Femur (tissue), 1 donor: ENCODE results near the gene SORCS2.

ENCODE experiments used
- DNase-seq: peaks from one replicate; pipeline ENCODE4 v3.0.0-alpha.2; 2017

Gene SORCS2

DNA sequence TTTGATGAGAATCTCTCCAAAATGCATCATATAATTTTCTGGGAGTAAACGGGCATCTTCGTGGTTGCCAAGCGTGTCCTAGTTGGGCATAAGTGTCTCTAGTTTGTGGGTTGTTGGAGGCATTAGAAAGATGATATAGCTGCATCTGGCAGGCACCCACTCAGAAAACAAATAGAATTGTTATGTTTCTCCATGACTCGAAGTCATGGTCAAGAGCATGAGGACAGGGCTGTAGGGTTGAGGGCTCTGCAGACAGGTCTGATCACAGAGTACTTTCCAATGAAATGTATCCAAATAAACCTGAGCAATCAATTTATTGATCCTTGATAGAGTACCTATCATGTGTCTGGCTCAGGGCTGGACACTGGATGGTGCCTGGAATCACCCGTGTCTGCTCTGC lies 82.7 kb downstream of the SORCS2 start:
- no peak for DNase-seq

DNA sequence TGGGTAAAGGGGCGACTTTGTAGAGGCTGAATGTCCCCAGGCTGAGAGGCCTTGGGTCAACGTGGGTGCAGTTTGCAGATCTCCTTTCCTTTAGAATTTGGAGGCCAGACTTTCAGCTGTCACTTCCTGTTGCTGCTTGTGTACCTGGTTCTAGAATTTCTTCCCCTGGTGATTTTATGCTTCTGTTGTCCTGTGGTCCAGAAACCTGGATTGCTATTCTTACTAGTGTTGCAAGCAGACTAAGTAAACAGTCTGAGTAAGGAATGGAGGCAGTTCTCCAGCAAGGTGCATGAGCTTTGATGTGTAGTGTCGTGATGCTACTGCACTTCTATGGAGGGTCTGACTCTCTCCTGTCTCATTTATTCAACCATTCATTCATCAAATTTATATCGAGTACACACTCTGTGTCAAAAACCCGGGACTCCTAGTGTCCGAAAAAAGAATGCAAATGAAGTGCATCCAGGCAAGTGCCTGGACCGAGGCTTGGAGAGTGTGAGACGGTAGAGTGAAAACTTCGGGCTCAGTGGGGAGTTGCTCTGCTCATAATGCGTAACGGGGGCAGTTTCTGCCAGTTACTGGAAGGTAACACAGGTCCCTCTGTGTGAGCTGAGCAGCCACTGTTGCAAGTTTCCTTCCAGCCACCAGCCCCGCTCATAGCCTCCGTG lies 83.3 kb downstream of the SORCS2 start:
- DNase-seq: no peak

DNA sequence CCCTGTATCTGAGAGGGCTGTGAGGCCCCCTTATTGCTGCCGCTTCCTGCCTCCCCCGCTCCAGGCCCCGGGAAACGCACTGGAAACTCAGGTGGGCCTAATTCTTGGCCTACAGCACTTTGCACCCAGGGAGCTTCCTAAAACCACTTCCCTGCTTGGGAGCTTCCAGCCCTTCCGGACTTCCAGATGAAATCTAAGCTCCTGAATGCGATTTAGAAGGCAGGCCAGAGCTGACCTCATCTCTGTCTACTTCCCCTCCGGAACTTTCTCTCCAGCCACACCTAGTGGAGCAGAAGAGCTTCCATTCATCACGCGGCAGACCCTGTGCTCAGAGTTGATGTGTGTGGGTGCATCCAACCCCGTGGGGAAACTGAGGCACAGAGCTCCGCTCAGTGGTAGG lies 84.2 kb downstream of the SORCS2 start:
- DNase-seq: peak; percentile 79

DNA sequence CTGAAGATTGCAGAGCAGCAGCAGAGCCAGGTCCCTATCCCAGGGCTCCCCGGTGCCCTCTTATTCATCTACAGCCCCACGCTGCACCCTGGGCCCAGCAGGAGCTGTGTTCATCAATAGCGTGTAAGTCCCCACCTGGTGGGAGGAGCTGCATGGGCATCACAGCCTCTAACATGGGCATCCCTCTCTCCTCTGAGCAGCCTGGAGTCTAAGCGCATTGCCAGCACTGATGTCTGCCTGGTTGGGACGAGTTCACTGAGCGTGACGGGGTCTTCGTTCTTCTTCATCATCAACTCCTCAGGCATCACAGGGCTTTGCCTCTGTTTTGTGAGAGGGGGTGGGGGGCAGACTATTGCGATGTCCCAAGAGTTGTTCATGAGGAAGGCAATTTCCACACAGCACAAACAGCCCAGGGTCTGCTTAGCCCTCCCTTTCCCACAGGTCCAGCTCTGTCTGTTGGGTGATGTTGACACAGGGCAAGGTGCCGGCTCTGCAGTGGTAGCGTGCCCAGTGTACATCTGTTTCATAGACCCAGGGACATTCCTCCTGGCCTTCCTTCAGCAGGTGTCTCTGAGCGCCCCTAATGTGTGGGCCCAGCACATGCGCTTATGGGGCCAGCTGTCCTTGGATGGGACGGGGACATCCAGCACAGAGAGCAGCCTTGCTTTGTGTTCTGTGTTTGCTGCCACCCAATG lies 85.9 kb downstream of the SORCS2 start:
- DNase-seq: no peak

DNA sequence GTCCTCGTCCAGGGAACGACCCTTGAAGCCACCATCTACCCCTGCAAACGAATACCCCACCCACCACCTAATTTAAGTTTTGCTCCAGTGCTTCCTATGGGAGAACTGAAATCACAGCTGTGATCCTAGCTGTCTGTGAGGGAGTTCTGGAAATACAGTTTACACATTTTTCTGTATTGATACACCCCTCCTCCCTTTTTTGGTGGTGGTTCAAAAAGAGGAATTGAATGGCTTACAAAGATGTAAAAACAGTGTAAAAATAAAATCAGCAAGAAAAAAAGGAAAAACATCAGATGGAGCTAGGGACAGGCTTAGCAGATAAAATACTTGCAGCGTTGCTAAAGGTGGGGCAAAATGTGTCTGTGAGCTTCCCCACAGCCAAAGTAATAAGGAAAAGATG lies 86.6 kb downstream of the SORCS2 start:
- no peak for DNase-seq

DNA sequence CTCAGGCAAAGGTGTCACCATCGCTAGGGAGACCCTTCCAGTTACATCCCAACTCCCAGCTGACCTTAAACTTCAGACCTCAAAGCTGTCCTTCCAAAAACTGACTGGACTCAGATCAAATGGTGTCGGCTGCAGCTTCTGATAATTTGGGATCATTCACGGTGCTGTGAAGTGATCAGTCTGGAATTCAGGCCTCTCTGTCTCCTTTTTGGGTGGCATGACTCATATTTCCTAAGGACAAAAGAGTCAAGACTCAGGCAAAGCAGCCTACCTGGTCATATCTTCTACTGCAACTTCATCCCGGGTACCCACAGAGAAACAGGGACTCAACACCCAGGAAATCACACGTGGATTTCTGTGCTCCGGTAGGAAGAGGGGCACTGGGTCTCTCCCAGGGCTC lies 87.6 kb downstream of the SORCS2 start:
- DNase-seq: no peak

DNA sequence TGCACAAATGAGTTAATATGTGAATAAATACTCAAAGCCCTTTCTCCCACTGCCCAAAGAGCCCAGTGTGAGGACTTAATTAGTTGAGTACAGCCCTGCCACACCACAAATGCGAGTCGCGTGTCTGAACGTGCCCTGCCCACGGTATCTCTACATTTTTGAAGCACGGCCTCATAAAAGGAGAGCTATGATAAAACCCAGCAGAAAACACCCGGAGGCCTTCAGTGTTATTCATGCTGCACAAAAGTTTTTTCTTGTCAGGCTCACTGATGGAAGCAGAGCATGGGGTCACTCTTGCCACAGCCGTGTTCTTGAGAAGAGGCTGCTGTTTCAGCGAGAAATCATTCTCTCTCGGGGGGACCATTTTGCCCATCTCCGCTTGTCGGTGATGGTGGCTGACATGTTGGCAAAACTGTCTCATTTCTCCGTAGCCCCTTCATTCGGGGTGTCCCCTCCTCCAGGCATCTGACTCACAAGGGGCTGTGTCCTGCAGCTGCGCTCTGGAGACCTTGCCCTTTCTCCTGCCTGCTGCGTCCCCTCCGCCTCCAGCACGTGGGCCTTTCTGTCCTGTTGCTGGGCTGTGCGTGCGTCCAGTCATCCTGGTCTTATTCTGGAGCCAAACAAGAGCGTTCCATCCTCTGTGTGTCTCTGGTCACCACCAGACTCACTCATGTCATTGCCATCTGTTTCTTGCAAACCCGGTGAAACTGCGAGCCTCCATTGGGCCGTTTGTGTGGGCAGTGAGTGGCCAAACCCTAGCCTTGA lies 88.8 kb downstream of the SORCS2 start:
- no peak for DNase-seq

DNA sequence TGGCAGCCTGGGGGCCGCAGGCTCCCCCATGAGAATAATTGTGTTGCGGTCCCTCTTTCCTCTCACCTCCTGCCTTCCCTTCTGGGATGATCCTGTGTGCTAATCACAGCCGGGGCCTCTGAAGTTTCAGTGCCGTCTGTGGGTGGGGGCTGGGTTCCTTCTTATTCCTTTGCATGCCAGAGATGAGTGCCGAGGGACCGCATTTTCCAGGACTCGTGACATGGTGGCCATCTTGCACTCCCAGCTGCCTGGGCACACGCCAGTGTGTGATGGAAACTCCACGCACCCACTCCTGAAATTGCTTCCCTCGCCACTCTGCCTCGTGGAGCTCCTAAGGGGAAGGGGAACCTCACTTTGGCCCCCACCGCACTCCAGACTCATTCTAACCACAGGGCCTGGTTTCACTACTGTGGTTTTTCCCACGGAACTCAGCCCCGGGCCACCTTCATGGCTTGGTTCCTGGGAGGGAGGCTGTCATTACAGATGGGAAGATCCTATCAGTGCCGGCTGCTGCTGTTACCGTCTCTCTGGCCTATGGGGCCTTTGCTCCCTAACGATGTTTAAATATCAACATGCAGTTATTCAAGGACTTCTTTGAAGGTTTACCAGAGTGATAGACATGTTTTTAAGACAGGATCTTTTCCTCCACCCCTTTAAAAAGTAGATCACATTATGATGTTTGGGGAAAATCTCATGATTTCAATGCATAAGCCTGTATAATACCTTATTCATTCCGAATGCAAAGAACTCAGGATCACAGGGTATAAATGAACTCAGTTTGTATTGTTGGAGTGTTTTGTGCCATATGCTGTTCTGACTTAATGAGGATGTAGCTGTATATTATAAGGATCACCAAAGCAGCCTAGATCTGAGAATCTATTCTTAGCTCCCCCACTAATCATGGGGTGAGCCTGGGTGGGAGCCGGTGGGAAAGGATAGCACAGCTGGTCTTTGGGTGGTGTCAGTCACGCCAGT lies 89.6 kb downstream of the SORCS2 start:
- no peak for DNase-seq

DNA sequence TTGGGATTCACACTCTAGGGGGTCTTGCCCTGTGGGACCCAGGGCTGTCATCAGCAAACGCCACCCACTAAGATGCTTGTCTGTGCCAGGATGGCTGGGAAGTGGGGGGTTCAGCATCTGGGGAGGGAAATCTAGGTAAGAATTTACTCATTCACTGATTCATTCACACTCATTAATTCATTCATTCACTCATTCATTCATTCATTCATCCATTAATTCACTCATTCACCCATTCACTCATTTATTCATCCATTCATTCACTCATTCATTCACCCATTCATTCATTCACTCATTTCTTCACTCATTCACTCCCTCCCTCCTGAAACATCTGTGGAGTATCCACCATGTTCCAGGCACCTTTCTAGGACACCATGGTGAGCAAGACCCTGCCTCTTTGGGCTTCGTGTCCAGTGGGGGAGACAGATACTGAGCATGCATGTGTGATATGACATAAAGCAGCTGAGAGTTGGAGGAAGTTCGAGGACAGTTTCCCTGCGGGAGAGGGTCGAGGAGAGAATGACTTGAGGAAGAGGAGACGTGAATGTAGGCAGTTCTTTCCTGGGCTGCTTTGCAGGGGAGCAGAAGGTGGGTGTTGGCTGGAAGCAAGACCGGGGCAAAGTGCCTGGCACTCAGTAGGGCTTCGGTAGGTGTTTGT lies 90.6 kb downstream of the SORCS2 start:
- DNase-seq: no peak

DNA sequence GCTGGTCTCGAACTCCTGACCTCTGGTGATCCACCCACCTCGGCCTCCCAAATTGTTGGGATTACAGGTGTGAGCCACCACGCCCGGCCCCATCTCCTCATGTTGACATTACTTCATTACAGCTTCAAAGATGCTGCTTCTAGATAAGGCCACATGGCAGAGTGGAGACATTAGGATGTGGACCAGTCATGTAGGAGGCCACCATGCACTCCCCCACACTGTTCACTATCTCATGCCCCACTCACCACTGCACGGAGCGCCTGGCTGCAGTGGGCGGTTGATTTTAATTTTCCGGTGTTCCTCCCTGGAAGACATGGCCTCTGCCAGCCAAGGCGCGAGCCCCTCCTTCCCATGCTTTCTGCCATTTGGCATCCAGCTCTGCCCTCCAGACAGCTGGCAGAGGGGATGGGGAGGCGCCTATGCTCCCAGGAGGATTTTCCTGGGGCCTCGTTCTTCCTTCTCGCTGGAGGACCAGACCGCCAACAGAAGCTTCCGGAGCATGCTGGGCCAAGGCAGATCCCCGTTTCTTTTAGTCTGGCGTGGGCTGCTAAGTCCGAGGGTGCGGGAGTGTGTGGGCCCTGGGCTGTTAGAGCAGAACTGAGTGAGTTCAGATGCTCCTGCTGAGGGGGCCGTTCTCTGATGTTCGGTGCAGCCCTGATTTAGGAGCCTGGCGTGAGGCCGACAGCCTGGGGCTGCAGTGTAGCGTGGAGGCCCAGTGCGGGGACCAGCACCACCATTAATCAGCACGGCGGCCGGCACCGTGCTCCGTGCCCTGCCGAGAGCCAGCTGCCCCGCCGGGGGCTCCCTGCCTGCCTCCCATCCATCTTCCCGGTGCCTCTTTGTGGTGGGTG lies 93.1 kb downstream of the SORCS2 start:
- DNase-seq: peak; percentile 75

DNA sequence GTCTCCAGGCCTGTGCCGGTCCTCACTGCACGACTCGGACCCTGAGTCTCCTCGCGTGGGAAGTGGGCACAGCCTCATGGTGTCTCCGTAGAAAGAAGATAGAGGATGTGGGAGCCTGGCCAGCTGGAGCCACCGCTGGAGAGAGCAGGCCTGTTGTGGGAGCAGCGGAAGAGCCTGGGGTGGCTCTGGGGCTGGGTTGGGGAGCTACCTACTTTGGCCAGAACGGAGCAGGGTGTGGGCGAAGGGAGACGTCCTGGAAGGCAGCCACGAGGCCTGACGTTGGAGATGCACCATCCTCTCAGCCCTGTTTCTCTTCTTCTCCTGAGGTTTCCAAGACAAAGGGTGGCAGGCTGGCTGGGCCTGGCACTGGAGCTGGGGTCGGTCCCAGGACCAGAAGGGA lies 93.8 kb downstream of the SORCS2 start:
- no peak for DNase-seq

DNA sequence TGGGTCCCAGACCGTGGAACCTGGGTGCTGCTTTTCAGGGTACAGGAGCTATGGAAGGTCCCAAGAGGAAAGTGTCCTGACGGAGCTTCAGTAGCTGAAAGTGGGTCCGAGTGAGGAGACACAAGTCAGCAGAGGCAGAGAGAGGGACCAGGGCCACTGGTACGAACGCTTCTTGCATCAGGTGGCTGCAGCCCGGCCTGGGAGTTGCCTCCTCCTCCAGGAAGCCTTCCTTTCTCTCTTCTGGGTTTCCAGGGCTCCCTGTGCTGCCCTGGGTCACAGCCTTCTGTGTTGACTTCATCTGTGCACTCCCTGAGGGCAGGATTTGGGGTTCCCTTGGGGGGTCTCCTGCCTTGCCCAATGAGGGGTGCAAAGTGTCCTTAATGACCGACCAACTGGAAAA lies 94.5 kb downstream of the SORCS2 start:
- DNase-seq: no peak

DNA sequence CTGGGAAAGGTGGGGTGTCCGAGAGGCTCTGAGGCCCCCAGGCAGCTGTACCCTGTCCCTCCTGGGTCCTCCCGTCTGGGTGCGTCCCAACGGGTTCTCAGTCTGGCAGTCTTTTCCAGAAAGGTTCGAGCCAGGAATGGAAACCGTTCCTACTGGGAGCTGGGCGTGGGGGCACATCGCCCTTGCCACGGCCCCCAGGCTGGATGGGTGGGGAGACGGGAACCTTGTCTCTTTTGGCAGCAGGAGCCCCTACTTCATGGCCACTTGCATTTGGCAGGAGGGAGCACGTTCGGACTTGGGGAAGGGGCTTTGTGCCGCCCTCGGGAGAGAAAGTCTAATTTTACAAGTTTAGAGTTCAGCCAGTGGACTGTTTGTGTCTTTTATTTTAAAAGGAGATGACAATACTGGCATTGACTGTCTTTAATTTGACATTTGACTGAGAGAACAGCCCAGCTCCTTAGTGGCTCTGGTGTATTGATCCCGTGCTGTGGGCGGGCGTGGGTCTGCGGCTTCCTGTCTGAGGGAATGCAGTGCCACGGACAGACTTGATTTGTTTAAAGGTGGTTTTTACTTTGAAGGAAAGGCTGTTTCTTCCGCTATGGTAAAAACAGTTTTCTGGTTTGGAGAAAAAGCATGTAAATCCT lies 95.1 kb downstream of the SORCS2 start:
- DNase-seq: no peak

DNA sequence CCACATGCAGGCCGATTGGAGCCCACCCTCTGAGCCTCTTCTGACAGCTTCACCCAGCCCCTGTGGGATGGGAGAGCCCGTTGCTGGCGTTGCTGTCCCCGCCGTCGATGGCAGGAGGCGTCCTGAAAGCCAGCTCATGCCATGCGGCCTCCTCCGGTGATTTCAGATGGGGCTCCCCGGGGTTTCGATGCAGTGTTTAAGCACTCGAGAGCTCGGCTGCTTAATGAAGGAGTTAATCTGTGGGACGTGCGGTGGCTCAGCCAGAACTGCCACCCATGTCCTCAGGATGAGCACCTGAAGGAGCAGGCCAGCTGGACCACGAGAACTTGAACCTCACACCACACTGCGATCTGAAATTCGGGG lies 95.6 kb downstream of the SORCS2 start:
- DNase-seq: no peak

DNA sequence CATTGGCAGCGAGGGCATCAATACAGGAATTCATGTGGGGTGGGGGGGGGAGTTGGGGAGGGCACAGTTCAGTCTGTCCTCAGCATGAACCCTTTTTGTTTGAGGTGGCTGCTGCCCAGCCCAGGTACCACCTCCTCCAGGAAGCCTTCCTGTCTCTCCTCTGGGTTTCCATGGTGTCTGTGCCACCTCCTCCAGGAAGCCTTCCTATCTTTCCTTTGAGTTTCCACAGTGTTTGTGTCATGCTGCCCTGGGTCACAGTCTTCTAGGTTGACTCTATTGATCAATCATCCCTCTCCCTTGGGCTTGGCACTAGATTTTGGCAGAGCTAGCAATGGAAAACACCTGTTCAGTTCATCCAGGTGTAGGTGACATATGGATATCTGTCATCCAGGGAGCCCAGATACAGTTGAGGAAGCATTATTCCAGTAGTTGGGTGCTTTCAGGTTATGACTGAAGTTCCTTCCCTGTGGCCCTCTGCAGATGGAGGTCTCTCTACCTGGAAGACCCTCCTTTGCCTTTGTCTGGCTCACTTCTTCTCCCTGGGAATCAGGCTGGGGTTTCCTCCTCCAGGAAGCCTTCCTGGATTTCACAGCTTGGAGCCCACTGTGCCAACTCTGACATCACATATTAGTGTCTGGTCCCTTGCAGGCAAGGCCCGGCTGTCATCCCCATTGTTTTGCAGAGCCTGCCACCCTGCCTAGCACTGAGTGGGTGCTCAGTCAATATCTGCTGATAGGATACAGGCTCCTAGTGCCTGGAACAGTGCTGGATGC lies 96.6 kb downstream of the SORCS2 start:
- DNase-seq: no peak

DNA sequence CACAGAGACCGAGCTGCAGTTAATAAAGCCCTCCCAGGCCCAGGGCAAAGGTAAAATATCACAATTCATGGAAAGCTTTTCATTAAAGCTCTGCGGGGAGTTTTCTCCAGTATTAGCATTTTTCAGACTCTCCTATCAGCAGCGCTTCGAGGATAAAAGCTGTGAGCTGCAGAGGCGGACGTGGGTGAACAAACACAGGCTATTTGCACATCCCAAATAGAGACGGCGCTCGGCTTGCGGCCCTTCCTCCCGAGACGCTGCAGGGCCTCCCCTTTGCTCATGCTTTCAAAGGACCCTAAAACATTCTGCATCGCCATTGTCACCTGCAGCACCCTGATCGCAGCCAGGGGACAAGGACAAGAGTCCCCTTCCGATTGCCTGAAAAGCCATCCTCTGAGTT lies 97.3 kb downstream of the SORCS2 start:
- no peak for DNase-seq

DNA sequence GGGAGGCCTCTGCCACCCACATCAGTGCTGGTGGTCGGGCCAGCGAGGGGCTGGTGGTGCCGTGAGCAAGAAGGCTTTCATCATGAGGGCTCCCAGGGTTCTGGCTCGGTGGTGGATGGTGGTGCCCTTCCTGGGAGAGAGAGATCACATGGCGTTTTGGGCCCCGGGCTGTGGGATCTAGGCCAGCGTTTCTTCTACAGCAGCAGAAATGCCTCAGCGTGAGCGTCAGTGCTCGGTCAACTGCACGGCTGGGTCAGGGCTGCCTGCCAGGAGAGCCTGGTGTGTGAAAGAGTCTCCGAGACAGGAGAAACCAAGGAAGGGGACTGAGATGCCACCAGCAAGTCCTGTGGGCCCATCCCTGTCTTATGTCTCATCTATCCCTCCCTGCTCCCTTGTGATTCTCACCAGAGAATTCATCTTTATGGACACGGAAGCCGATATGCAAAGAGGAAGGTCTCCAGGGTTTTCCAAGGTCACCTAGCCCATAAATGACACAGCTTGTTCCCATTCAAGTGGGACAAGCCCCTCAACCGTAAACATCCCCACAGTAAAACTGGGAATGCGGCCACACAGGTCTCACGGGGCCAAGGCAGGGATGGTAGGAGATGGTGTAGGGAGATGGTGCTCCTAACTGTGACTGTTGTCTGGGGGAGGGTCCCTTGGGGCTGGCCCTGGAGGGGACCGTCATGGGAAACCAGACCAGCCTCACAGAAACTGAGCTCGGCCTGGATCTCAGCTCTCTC lies 99.2 kb downstream of the SORCS2 start:
- DNase-seq: no peak

DNA sequence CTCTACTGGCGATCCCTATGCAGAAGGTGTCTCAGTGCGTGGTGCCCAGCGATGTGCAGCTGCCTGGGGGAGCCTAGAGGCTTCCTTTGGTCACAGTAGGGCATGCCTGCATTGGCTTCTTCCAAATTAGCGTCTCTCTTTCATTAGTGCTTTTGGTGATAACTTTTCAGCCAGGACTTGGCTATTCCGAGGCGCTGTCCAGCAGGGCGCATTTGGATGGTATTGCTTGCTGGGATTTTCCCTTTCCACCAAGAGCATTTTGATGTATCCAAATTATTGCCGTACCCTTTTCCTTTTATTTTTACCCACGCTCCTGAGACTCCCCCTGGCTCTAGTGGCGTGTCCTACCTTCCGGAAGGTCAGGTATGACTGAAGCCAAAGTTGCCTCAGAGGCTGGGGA lies 101.4 kb downstream of the SORCS2 start:
- no peak for DNase-seq

DNA sequence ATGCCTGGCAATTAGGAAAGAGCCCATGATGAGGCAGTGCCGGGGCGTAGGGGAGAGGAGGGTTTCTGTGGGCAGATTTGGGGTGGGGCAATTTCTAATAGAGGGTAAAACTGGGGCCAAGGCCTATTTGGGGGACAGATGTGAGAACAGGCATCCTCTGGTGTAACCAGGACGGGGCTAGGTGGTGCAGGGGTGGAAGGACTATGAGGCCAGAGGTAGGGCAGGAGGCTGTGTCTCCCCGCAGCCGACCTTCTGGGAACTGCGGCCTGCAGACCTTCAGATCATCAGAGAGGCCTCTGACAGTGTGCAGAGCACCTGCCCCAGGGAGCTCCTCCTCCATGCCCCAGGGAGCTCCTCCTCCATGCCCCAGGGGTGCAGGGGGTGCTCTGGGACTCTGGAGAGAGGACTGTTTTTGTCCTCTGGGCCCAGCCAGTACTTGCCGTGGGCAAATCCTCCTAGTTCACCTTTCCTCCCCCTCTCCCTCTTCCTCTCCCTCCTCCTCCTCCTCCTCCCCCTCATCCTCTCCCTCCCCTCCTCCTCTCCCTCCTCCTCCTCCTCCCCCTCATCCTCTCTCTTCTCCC lies 101.9 kb downstream of the SORCS2 start:
- no peak for DNase-seq
